ENCODE data around the gene HSD17B4. TPM values are rescaled to one million over a fixed set of nuclear protein-coding genes. Genes with fewer than 3 reads are reported as not detected.
"Not testable (repeated sequence)": the region's sequence is repeated elsewhere in the genome, so short reads cannot be mapped to it uniquely, and the experiment has no call there.

HSD17B4 gene
- total RNA-seq, 4 donors from 2014 or later: 105 to 224 (median 166) TPM

- WGBS, 2 donors (ENCODE audit: low coverage in 1 of 2): 81 to 93% methylated on average over 2 of the region's 2 CpGs
Measured at GRCh38 chr5:119515192-119515591, 62.9 kb downstream of the HSD17B4 start.

DNA sequence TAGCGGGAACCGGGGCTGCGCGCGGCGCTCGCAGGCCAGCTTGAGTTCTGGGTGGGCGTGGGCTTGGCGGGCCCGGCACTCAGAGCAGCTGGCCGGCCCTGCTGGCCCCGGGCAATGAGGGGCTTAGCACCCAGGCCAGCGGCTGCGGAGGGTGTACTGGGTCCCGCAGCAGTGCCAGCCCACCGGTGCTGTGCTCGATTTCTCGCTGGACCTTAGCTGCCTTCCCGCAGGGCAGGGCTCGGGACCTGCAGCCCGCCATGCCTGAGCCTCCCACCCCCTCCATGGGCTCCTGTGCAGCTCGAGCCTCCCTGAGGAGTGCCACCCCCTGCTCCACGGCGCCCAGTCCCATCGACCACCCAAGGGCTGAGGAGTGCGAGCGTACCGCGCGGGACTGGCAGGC is 64.8 kb downstream of the HSD17B4 start:
- H3K27me3 ChIP-seq; H3K9me3 ChIP-seq; H3K4me1 ChIP-seq; H3K27ac ChIP-seq; in situ Hi-C loops (cut with MboI; ENCODE audit: low pct_ligation_motif_present in 1 of 4, low pct_unique_long_range_greater_than_20kb in 1 of 4, low sequenced_read_pairs in 3 of 4); DNase-seq; intact Hi-C loops (cut with DNase I; ENCODE audit: low total_unique reads); H3K4me3 ChIP-seq: not testable (repeated sequence)
- peaks cover 0 to 38% (median 9%) of the 10 kb centered on the region in 4 donors for H3K36me3 ChIP-seq
- WGBS, 2 donors (ENCODE audit: low coverage in 1 of 2): 99% methylated on average over 19 of the region's 30 CpGs; no CpG with 5 or more reads in 1 of the 2 donors

More at GRCh38 chr5:119515192-119515591, 62.9 kb downstream of the HSD17B4 start:
- TF ChIP-seq EP300 (IDR thresholded peaks at IDR 0.05; ENCODE audit: low read depth): no peak
- TF ChIP-seq CTCF (IDR thresholded peaks at IDR 0.05): no peak
- TF ChIP-seq POLR2A (IDR thresholded peaks at IDR 0.05): no peak
- no peak for TF ChIP-seq POLR2AphosphoS5 (IDR thresholded peaks at IDR 0.05)
- in situ Hi-C loops (cut with MboI; ENCODE audit: low pct_ligation_motif_present in 1 of 4, low pct_unique_long_range_greater_than_20kb in 1 of 4, low sequenced_read_pairs in 3 of 4) (no loop called here), intact Hi-C loops (cut with DNase I; ENCODE audit: low total_unique reads) (no loop called here)
- Histone ChIP-seq H3K4me3 (no peak overlapping the region), H3K4me1 (no peaks in the 10 kb centered on the region), H3K27me3 (no peaks in the 10 kb centered on the region), H3K9me3 (no peaks in the 10 kb centered on the region), H3K27ac (no peak overlapping the region), H3K36me3 (peaks cover 0 to 46% (median 14%) of the 10 kb centered on the region in 4 donors)
- no peak for DNase-seq

DNA sequence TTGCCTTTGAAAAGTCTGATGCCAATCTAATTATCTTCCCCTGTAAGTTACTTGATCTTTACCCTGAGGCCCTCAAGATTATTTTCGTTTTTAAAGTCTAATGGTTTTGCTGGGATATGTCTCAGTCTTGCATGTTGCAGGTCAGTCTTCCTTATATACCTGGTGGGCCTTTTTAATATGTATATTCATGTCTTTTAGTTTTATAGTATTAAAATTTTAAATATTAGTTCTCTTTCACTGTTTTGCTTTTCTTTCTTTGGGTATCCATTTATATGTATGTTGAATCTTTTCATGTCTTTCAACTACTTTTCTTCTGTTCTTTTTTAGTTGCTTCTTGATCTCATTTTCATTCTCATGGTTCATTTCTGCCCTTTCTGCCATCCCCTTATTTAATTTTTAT is 68.9 kb downstream of the HSD17B4 start:
- peaks cover 0 to 7% of the 10 kb centered on the region in 2 donors for H3K9me3 ChIP-seq
- H3K27me3 ChIP-seq: no peaks in the 10 kb centered on the region
- no peaks in the 10 kb centered on the region for H3K4me1 ChIP-seq
- intact Hi-C loops (cut with DNase I; ENCODE audit: low total_unique reads): no loop called here
- in situ Hi-C loops (cut with MboI; ENCODE audit: low pct_ligation_motif_present in 1 of 4, low pct_unique_long_range_greater_than_20kb in 1 of 4, low sequenced_read_pairs in 3 of 4): no loop called here
- TF ChIP-seq POLR2A (IDR thresholded peaks at IDR 0.05): no peak
- TF ChIP-seq CTCF (IDR thresholded peaks at IDR 0.05): no peak
- TF ChIP-seq POLR2AphosphoS5 (IDR thresholded peaks at IDR 0.05): no peak
- no peak for TF ChIP-seq EP300 (IDR thresholded peaks at IDR 0.05; ENCODE audit: low read depth)
- WGBS, 2 donors (ENCODE audit: low coverage in 1 of 2): 88 to 100% methylated on average over 1 of the region's 1 CpG
- H3K36me3 ChIP-seq: peaks cover 0 to 28% (median 10%) of the 10 kb centered on the region in 4 donors
- no peak for DNase-seq
- no peak overlapping the region for H3K4me3 ChIP-seq
- H3K27ac ChIP-seq: no peak overlapping the region

- Histone ChIP-seq H3K4me3 (no peak overlapping the region), H3K27ac (no peak overlapping the region), H3K9me3 (peaks cover 0 to 7% of the 10 kb centered on the region in 2 donors), H3K27me3 (no peaks in the 10 kb centered on the region), H3K36me3 (peaks cover 0 to 40% (median 12%) of the 10 kb centered on the region in 4 donors), H3K4me1 (no peaks in the 10 kb centered on the region)
- in situ Hi-C loops (cut with MboI; ENCODE audit: low pct_ligation_motif_present in 1 of 4, low pct_unique_long_range_greater_than_20kb in 1 of 4, low sequenced_read_pairs in 3 of 4) (no loop called here), intact Hi-C loops (cut with DNase I; ENCODE audit: low total_unique reads) (no loop called here)
- TF ChIP-seq POLR2A (IDR thresholded peaks at IDR 0.05) (no peak), CTCF (IDR thresholded peaks at IDR 0.05) (no peak), POLR2AphosphoS5 (IDR thresholded peaks at IDR 0.05) (no peak), EP300 (IDR thresholded peaks at IDR 0.05; ENCODE audit: low read depth) (no peak)
- no peak for DNase-seq
- 86 to 88% methylated on average over 1 of the region's 1 CpG for WGBS, 2 donors (ENCODE audit: low coverage in 1 of 2)
Measured at GRCh38 chr5:119522841-119523240, 70.5 kb downstream of the HSD17B4 start.

DNA sequence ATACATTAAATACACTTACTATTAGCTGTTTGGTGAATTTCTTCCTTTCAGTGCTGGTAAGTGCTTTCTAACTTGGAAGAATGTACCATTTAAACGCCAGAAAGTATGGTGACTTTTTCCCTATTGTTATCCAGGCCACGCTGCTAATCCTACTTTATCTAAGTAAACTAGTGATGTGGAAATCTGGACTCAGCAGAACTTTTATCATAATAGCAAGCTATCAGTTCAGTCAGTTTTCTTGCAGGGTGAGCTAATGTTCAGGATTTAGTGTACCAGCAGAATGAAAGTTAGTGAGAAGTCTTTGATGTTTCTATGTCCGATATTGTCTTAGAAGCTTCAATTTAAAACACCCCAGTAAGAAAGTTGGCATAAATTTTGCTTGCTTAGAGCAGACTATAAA is 72.2 kb downstream of the HSD17B4 start:
- H3K4me1 ChIP-seq: no peaks in the 10 kb centered on the region
- peaks cover 0 to 7% of the 10 kb centered on the region in 2 donors for H3K9me3 ChIP-seq
- H3K27me3 ChIP-seq: no peaks in the 10 kb centered on the region
- intact Hi-C loops (cut with DNase I; ENCODE audit: low total_unique reads): no loop called here
- in situ Hi-C loops (cut with MboI; ENCODE audit: low pct_ligation_motif_present in 1 of 4, low pct_unique_long_range_greater_than_20kb in 1 of 4, low sequenced_read_pairs in 3 of 4): no loop called here
- TF ChIP-seq EP300 (IDR thresholded peaks at IDR 0.05; ENCODE audit: low read depth) (no peak), POLR2A (IDR thresholded peaks at IDR 0.05) (no peak), POLR2AphosphoS5 (IDR thresholded peaks at IDR 0.05) (no peak), CTCF (IDR thresholded peaks at IDR 0.05) (no peak)
- no peak for DNase-seq
- 75 to 85% methylated on average over 2 to 3 of the region's 3 CpGs for WGBS, 2 donors (ENCODE audit: low coverage in 1 of 2)
- peaks cover 0 to 44% (median 15%) of the 10 kb centered on the region in 4 donors for H3K36me3 ChIP-seq
- no peak overlapping the region for H3K27ac ChIP-seq
- no peak overlapping the region for H3K4me3 ChIP-seq

All from transverse colon (tissue), 4 donors.